Measurements from ENCODE around the gene KRT12.
"Not testable (repeated sequence)": the region's sequence is repeated elsewhere in the genome, so short reads cannot be mapped to it uniquely, and the experiment has no call there.

Gene KRT12

DNA sequence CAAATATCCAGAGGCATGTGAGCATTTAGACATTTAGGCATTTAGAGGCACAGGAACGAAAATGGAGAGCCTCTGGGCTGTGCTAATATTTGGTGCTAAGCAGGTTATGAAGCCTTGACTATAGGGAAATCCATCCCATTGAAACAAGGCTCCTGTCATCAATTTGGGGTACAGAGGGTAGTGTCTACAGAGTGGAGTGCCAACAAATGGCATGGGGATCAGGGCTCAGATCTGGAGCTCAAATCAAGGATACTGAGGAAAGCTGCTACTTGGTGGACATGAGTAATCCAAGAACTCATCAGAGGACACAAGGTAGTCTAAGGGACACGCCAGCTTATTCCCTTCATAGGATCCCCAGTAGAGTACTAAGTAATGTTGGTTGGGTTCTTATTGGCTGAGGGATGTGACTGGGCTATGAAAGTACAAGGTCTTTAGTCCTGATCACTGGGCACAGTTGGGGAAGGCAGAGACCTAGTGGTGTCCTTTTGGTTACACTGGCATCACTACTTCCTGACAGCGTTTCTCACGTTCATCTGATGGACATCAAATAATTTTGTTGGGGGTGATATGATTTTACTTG is 49.8 kb downstream of the KRT12 start:
- Histone ChIP-seq H3K4me3 (no peak overlapping the region), H3K27ac (no peak overlapping the region)
- DNase-seq (ENCODE audit: low spot score), result no peak
- no peak for TF ChIP-seq CTCF (IDR thresholded peaks at IDR 0.05)

DNA sequence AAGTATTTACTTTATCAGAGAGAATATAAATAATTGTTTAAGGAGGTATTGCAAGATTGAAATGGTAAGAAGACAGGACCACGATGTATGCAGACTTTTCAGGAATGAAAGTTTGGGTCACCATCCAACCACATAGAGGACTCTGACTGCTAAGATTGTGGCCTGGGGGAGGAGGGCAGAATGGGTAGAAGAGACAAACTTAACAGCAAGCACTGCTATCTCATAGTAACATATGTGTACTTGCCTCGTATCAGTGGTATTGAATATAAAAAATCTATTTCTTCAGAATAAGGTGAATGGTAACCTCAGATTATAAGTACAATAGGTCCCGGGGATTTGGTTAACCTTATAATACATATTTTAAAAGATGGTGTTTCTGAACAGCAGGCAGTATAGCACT is 50.5 kb downstream of the KRT12 start:
- no peak for DNase-seq (ENCODE audit: low spot score)
- Histone ChIP-seq H3K27ac (no peak overlapping the region), H3K4me3 (no peak overlapping the region)
- TF ChIP-seq CTCF (IDR thresholded peaks at IDR 0.05), result no peak

DNA sequence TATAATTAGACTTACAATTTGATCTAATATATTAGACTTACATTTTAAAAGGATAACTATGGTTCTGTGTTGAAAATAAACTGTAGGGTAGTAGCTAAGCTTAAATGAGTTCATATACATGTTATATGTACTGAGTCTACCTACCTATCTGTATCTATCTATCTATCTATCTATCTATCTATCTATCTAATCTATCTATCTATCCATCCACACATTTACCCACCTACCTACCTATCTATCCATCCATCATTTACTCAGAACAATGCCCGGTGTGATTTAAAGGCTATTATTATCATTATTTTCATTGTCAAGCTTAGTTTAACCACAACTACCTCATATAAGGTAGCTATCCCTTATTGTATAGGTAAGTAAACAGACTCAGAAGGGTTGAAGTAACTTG is 51.6 kb downstream of the KRT12 start:
- no peak for TF ChIP-seq CTCF (IDR thresholded peaks at IDR 0.05)
- Histone ChIP-seq H3K4me3 (no peak overlapping the region), H3K27ac (no peak overlapping the region)
- DNase-seq (ENCODE audit: low spot score), result no peak

DNA sequence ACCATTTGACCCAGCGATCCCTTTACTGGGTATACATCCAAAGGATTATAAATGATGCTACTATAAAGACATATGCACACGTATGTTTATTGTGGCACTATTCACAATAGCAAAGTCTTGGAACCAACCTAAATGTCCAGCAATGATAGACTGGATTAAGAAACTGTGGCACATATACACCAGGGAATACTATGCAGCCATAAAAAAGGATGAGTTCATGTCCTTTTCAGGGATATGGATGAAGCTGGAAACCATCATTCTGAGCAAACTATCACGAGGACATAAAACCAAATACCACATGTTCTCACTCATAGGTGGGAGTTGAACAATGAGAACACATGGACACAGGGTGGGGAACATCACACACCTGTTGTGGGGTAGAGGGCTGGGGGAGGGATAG is 52.4 kb downstream of the KRT12 start:
- DNase-seq (ENCODE audit: low spot score); H3K27ac ChIP-seq; H3K4me3 ChIP-seq: not testable (repeated sequence)

- DNase-seq (ENCODE audit: low spot score), result no peak
- TF ChIP-seq CTCF (IDR thresholded peaks at IDR 0.05), result no peak
- Histone ChIP-seq H3K4me3 (no peak overlapping the region), H3K27ac (no peak overlapping the region)
These were observed 53.2 kb downstream of the KRT12 start for GRCh38 chr17:40813804-40814203.

GRCh38 chr17:40812639-40813038 is 54.4 kb downstream of the KRT12 start:
- TF ChIP-seq CTCF (IDR thresholded peaks at IDR 0.05), result no peak
- no peak for DNase-seq (ENCODE audit: low spot score)
- Histone ChIP-seq H3K27ac (no peak overlapping the region), H3K4me3 (no peak overlapping the region)

Data from coronary artery (tissue), 2 donors.